C4-2B (cell line): Measurements from ENCODE around the gene DOK4.
"Not testable (repeated sequence)": the region's sequence is repeated elsewhere in the genome, so short reads cannot be mapped to it uniquely, and the experiment has no call there.

Source experiments
- H3K27ac ChIP-seq: fragments of 450-650 bp; 2 replicates; pipeline ENCODE4 v1.5.1; 2017
- ZFX ChIP-seq: fragments of 450-650 bp; IDR thresholded peaks from 2 replicates; pipeline ENCODE4 v1.6.1; 2017
- TF ChIP-seq, protein P1 (sequence below): fragments of 450-650 bp; conservative IDR thresholded peaks from 2 replicates; pipeline ENCODE4 v1.5.1; 2017; ENCODE audit warnings: mild to moderate bottlenecking

The DOK4 gene

DNA sequence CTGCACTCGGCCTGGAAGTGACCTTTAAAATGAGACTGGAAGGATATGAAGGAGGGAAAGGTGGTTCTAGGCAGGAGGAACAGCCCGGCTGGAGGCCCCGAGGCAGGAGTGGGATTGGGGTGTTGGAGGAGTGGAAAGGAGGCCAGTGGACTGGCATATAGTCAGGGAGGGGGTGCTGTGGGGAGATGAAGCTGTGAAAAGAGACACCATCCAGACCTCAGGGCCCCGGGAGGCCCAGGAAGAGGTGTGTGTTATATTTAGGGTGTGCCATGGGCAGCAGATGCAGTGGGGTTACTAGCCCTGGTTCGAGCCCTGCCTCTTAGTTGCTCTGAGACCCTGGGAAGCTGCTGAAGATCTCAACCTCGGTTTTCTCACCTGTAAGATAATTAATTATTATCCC lies 18.9 kb upstream of the DOK4 start:
- no peak overlapping the region for H3K27ac ChIP-seq

DNA sequence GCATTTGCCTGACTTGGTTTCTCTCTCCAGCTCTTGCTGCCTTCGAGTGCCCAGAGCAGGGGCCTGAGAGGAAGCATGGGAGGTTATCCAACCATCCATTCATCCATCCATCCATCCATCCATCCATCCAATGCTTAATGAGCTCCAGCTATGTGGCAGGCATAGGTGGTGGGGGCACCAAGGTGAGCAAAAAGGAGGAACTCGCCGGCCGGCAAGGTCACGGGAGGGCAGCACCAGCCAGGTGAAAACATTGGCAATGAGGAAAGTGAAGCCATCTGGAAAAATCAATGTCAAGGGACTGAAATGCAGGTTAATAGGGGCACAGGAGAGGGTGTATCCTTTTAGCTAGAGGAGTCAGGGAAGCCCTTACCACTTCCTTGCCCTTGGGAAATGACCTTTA lies 18.2 kb upstream of the DOK4 start:
- H3K27ac ChIP-seq, result no peak overlapping the region
- TF ChIP-seq, protein P1, sequence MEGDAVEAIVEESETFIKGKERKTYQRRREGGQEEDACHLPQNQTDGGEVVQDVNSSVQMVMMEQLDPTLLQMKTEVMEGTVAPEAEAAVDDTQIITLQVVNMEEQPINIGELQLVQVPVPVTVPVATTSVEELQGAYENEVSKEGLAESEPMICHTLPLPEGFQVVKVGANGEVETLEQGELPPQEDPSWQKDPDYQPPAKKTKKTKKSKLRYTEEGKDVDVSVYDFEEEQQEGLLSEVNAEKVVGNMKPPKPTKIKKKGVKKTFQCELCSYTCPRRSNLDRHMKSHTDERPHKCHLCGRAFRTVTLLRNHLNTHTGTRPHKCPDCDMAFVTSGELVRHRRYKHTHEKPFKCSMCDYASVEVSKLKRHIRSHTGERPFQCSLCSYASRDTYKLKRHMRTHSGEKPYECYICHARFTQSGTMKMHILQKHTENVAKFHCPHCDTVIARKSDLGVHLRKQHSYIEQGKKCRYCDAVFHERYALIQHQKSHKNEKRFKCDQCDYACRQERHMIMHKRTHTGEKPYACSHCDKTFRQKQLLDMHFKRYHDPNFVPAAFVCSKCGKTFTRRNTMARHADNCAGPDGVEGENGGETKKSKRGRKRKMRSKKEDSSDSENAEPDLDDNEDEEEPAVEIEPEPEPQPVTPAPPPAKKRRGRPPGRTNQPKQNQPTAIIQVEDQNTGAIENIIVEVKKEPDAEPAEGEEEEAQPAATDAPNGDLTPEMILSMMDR, result no peak
- TF ChIP-seq ZFX, result no peak

More for the DNA sequence above, 18.9 kb upstream of the DOK4 start:
- no peak for TF ChIP-seq ZFX
- TF ChIP-seq, protein P1, result no peak

DNA sequence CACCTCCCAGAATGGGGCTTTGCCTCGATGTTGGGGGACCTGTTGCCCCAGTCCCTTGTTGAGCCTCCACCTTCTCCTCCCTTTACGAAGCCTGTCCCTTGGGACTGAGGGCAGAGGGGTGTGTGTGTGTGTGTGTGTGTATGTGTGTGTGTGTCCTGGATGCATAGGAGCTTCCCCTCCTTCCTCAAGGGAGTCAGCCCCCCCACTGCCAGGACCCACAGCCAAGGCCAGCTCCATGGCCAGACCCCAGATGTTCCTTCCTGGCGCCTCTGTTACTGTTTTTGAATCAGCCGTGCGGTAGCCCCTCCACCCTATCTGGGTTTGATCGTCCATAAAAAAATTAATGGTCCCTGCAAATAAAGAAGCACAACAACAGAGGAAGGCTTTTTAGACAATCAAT lies 17.7 kb upstream of the DOK4 start:
- TF ChIP-seq ZFX, result no peak
- TF ChIP-seq, protein P1, result no peak
- no peak overlapping the region for H3K27ac ChIP-seq

- H3K27ac ChIP-seq, result no peak overlapping the region
- TF ChIP-seq, protein P1, result no peak
- TF ChIP-seq ZFX, result no peak
These were observed 17.1 kb upstream of the DOK4 start for GRCh38 chr16:57503366-57503765.

GRCh38 chr16:57502048-57502775 lies 15.9 kb upstream of the DOK4 start:
- TF ChIP-seq ZFX, result no peak
- TF ChIP-seq, protein P1, result no peak

DNA sequence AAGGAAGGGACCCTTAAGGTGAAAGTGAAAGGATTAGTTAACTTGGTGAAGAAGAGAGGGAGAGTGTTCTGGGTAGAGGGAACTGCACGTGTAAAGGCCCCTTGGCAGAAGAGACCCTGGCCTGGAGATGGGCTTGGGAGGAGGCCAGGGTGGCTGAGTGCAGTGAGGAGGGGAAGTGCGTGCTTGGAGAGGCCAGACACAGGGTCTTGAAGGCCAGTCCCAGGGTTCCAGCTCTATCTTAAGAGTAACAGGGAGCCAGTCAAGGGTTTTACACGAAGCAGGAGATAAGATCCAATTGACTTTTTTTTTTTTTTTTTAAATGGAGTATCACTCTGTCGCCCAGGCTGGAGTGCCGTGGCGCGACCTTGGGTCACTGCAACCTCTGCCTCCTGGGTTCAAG lies 15.2 kb upstream of the DOK4 start:
- H3K27ac ChIP-seq, result 0 out of 2 replicates have a peak overlapping the region, but pooled peaks have one; percentile 5
- no peak for TF ChIP-seq ZFX
- TF ChIP-seq, protein P1, result no peak

More at GRCh38 chr16:57502048-57502775, 15.9 kb upstream of the DOK4 start:
- no peak overlapping the region for H3K27ac ChIP-seq

DNA sequence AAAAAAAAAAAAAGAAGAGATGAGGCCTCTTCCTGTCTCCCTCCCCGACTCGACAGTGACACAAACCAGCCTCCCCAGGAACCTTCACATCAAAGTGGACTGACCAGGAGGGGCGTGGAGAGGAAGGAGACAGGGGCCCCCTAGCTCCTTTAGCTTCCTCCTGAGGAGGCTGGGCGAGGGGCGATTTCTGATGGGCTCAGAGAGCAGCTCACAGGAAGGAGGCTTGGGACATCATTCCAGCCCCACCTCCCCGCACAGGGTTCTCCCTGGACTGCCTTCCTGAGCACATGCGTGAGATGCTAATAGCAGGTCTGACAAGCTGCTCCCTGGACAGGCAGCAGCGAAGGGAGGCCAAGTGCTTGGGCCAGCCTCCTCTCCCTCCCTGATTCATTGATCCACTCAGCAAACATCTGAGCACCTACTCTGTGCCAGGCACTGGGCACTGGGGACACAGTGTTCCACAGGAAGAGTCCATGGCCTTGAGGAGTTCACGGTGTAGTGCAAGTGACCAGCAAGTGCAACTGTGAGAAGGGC lies 14.4 kb upstream of the DOK4 start:
- no peak for TF ChIP-seq ZFX
- TF ChIP-seq, protein P1, result no peak
- H3K27ac ChIP-seq, result 0 out of 2 replicates have a peak overlapping the region, but pooled peaks have one; percentile 5

DNA sequence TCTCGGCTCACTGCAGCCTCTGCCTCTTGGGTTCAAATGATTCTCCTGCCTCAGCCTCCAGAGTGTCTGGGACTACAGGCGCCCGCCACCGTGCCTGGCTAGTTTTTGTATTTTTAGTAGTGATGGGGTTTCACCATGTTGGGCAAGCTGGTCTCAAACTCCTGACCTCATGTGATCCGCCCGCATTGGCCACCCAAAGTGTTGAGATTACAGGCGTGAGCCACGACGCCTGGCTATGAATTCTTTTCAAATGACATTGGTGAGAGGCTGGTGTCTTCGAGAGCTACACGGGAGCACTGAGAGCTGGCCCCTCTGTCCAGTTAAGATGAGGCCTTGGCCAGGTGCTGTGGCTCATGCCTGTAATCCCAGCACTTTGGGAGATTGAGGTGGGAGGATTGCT lies 13.6 kb upstream of the DOK4 start:
- H3K27ac ChIP-seq, result not testable (repeated sequence)
